ENCODE measurements around the gene TGFB1. TPM values are rescaled to one million over a fixed set of nuclear protein-coding genes. Genes with fewer than 3 reads are reported as not detected.
A peak's percentile ranks its signal among the peaks of the same experiment; 100 is the strongest.
"Not testable (repeated sequence)": the region's sequence is repeated elsewhere in the genome, so short reads cannot be mapped to it uniquely, and the experiment has no call there.

The TGFB1 gene
- total RNA-seq, 1 donor from 2014 or later = 24.9 TPM

GRCh38 chr19:41296433-41296871 lies 57.3 kb downstream of the TGFB1 start:
- Mint-ChIP-seq H3K9me3 (no peaks in the 10 kb centered on the region), H3K36me3 (peaks cover 52% of the 10 kb centered on the region), H3K27me3 (ENCODE audit: low read depth) (no peaks in the 10 kb centered on the region), H3K4me1 (no peaks in the 10 kb centered on the region), H3K4me3 (no peak overlapping the region), H3K27ac (peak overlapping the region; percentile 12)
- DNase-seq (ENCODE audit: low spot score in 2 of 2, unreplicated experiment in 2 of 2) = no peak
- TF ChIP-seq CTCF (IDR thresholded peaks at IDR 0.05; ENCODE audit: unreplicated experiment) = no peak

- H3K36me3 Mint-ChIP-seq = peaks cover 50% of the 10 kb centered on the region
- H3K4me3 Mint-ChIP-seq = no peak overlapping the region
- H3K9me3 Mint-ChIP-seq = no peaks in the 10 kb centered on the region
- H3K4me1 Mint-ChIP-seq = no peaks in the 10 kb centered on the region
- no peak overlapping the region for H3K27ac Mint-ChIP-seq
- no peak for TF ChIP-seq CTCF (IDR thresholded peaks at IDR 0.05; ENCODE audit: unreplicated experiment)
- no peak for DNase-seq (ENCODE audit: low spot score in 2 of 2, unreplicated experiment in 2 of 2)
- H3K27me3 Mint-ChIP-seq (ENCODE audit: low read depth) = no peaks in the 10 kb centered on the region
Observed at GRCh38 chr19:41295499-41295898, 58.2 kb downstream of the TGFB1 start.

- Mint-ChIP-seq H3K27me3 (ENCODE audit: low read depth) (no peaks in the 10 kb centered on the region), H3K4me1 (no peaks in the 10 kb centered on the region), H3K36me3 (peaks cover 49% of the 10 kb centered on the region), H3K27ac (no peak overlapping the region), H3K9me3 (no peaks in the 10 kb centered on the region), H3K4me3 (no peak overlapping the region)
- DNase-seq (ENCODE audit: low spot score in 2 of 2, unreplicated experiment in 2 of 2) = no peak
- no peak for TF ChIP-seq CTCF (IDR thresholded peaks at IDR 0.05; ENCODE audit: unreplicated experiment)
Observed at GRCh38 chr19:41294393-41294792, 59.3 kb downstream of the TGFB1 start.

- not testable (repeated sequence) for DNase-seq (ENCODE audit: low spot score in 2 of 2, unreplicated experiment in 2 of 2); H3K27me3 Mint-ChIP-seq (ENCODE audit: low read depth); H3K27ac Mint-ChIP-seq; H3K4me1 Mint-ChIP-seq; H3K4me3 Mint-ChIP-seq; H3K9me3 Mint-ChIP-seq
- H3K36me3 Mint-ChIP-seq = peaks cover 45% of the 10 kb centered on the region
Observed at GRCh38 chr19:41289814-41290213, 63.9 kb downstream of the TGFB1 start.

- no peak for TF ChIP-seq CTCF (IDR thresholded peaks at IDR 0.05; ENCODE audit: unreplicated experiment)
- H3K4me3 Mint-ChIP-seq = no peak overlapping the region
- DNase-seq (ENCODE audit: low spot score in 2 of 2, unreplicated experiment in 2 of 2) = no peak
- no peaks in the 10 kb centered on the region for H3K4me1 Mint-ChIP-seq
- no peak overlapping the region for H3K27ac Mint-ChIP-seq
- H3K36me3 Mint-ChIP-seq = peaks cover 41% of the 10 kb centered on the region
- no peaks in the 10 kb centered on the region for H3K27me3 Mint-ChIP-seq (ENCODE audit: low read depth)
- H3K9me3 Mint-ChIP-seq = no peaks in the 10 kb centered on the region
Observed at GRCh38 chr19:41288673-41289530, 64.8 kb downstream of the TGFB1 start.

Other genes starting within 250 kb of the TGFB1 start
- not detected in 3 replicates for gene CYP2F1, start 239.5 kb downstream of the TGFB1 start, total RNA-seq
- 12.8 to 15.5 TPM (median 13.2 TPM) in 3 replicates for gene CYP2S1, start 160.7 kb downstream of the TGFB1 start, total RNA-seq
- 60.0 to 61.0 TPM (median 60.6 TPM) in 3 replicates for gene AXL, start 134.7 kb downstream of the TGFB1 start, total RNA-seq
- gene HNRNPUL1, start 89.5 kb downstream of the TGFB1 start, total RNA-seq = 246 to 262 TPM (median 249 TPM) in 3 replicates
- gene CCDC97, start 43.8 kb downstream of the TGFB1 start, total RNA-seq = 40.5 to 41.9 TPM (median 40.6 TPM) in 3 replicates
- 4.8 to 5.6 TPM (median 5.5 TPM) in 3 replicates for gene B9D2, start 10.2 kb upstream of the TGFB1 start, total RNA-seq
- 16.2 to 19.7 TPM (median 18.3 TPM) in 3 replicates for gene TMEM91, start 22.6 kb upstream of the TGFB1 start, total RNA-seq
- gene EXOSC5, start 43.4 kb upstream of the TGFB1 start, total RNA-seq = 12.2 to 17.0 TPM (median 12.5 TPM) in 3 replicates
- gene BCKDHA, start 43.9 kb upstream of the TGFB1 start, total RNA-seq = 22.6 to 27.2 TPM (median 22.8 TPM) in 3 replicates
- gene B3GNT8, start 73.5 kb upstream of the TGFB1 start, total RNA-seq = 4.5 to 5.1 TPM (median 4.9 TPM) in 3 replicates
- gene DMAC2, start 86.0 kb upstream of the TGFB1 start, total RNA-seq = 37.5 to 41.4 TPM (median 39.8 TPM) in 3 replicates
- not detected in 3 replicates for gene ERICH4, start 89.2 kb upstream of the TGFB1 start, total RNA-seq
- gene CEACAM21, start 222.2 kb upstream of the TGFB1 start, total RNA-seq = not detected in 3 replicates